Aorta (tissue), 5 donors: Measurements from ENCODE around the gene RHOT1. TPM values are rescaled to one million over a fixed set of nuclear protein-coding genes. Genes with fewer than 3 reads are reported as not detected.
A peak's percentile ranks its signal among the peaks of the same experiment; 100 is the strongest.
"Not testable (repeated sequence)": the region's sequence is repeated elsewhere in the genome, so short reads cannot be mapped to it uniquely, and the experiment has no call there.

Experiments used
- ATAC-seq: fragments of 200-7000 bp; cut with Tn5 transposase; one replicate; pipeline ENCODE4 v1.9.1; 2022; ENCODE audit warnings: moderate library complexity; ENCODE audit not compliant: low FRiP score
- DNase-seq, 2 donors: peaks; one replicate each; pipeline ENCODE4 v3.0.0-alpha.2; 2020
- H3K27ac ChIP-seq, 2 donors: one replicate each; pipeline ENCODE4 v1.5.1; 2013; ENCODE audit warnings: low read length in 2 of 2, mild to moderate bottlenecking in 2 of 2, moderate library complexity in 2 of 2, control low read depth in 1 of 2, inconsistent platforms in 1 of 2, low read depth in 1 of 2
- H3K27me3 ChIP-seq, 2 donors: one replicate each; pipeline ENCODE4 v1.6.1; 2013; ENCODE audit warnings: control low read depth in 1 of 2, low read length in 1 of 2, mild to moderate bottlenecking in 1 of 2, moderate library complexity in 1 of 2; ENCODE audit not compliant: insufficient read depth in 2 of 2, control insufficient read depth in 1 of 2
- H3K36me3 ChIP-seq, 2 donors: one replicate each; pipeline ENCODE4 v1.6.1; 2013; ENCODE audit warnings: control low read depth in 1 of 2, low read length in 1 of 2, mild to moderate bottlenecking in 1 of 2; ENCODE audit not compliant: insufficient read depth in 2 of 2, control insufficient read depth in 1 of 2
- H3K4me1 ChIP-seq, 2 donors: one replicate each; pipeline ENCODE4 v1.6.1; 2013; ENCODE audit warnings: low read length in 2 of 2, control low read depth in 1 of 2, mild to moderate bottlenecking in 1 of 2, moderate library complexity in 1 of 2; ENCODE audit not compliant: insufficient read depth in 2 of 2, control insufficient read depth in 1 of 2
- H3K4me3 ChIP-seq, 2 donors: one replicate each; pipeline ENCODE4 v1.5.1; 2013; ENCODE audit warnings: low read length in 2 of 2, control low read depth in 1 of 2, mild to moderate bottlenecking in 1 of 2
- H3K9me3 ChIP-seq: one replicate; pipeline ENCODE4 v1.6.1; 2013; ENCODE audit warnings: mild to moderate bottlenecking, low read length; ENCODE audit not compliant: control insufficient read depth
- WGBS, 2 donors: extraction: QIAGEN DNeasy Blood & Tissue Kit; methylation state at CpG; one replicate each; pipeline ENCODE4 v1.1.7; 2013; 5-methylcytosine and 5-hydroxymethylcytosine counted together
- intact Hi-C, 2 donors: fragments of 100-400 bp; cut with DNase I; formaldehyde crosslinking; loops; one replicate each; pipeline versions ENCODE4 v1.14.2 to v1.15.0; 2022
- polyA plus RNA-seq, 2 donors: library from polyadenylated mRNA; stranded (reverse); fragments of 200-250 nt; gene quantifications; one replicate each; pipeline ENCODE4 v1.2.3, GENCODE V29; 2013
- total RNA-seq, 2 donors: library from RNA; stranded (reverse); fragmentation: NEBNext Ultra II Directional; extraction: Animal tissue kit (Norgen Biotek cat#: 25700); gene quantifications; one replicate each; pipeline ENCODE4 v1.2.1, GENCODE V29; 2021
- donor health status: healthy with polysubstance abuse.
- donor health status: Bipolar disorder and iron deficiency.
- donor health status: DM: no; HTN: no; CAD: no.
- donor health status: DM: no; HTN: no; CAD: no.
- donor health status: DM: yes; HTN: yes; CAD: no.

The RHOT1 gene
- total and polyA plus RNA-seq, 4 donors: 28.5 to 42.0 (median 37.5) TPM

- H3K4me1 ChIP-seq, H3K27ac ChIP-seq, ATAC-seq, H3K9me3 ChIP-seq, H3K36me3 ChIP-seq, H3K27me3 ChIP-seq, H3K4me3 ChIP-seq, DNase-seq, intact Hi-C loops: not testable (repeated sequence)
- 66 to 68% methylated on average over 7 of the region's 7 CpGs for WGBS, 2 donors
Observed at GRCh38 chr17:32106471-32106981, 35.8 kb upstream of the RHOT1 start.

DNA sequence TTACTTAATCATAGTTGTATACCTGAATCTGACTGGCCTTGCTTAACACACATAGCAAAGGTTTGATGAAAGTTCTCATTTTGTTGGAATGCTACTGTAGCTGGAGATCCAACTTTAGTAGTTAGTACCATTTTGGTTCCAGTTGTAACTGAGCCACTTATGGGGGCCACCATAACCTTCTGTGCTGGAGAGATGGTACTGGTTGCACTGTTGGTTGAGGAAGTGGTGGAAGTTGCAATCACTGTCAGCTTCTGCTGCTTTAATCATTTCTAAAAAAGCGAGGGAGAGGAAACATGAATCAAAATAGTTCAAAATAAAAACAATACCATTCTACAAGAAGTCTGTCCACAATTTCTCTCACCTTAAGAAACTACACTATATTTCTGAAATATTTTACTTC lies 35.1 kb upstream of the RHOT1 start:
- H3K36me3 ChIP-seq, H3K4me3 ChIP-seq, ATAC-seq, DNase-seq, H3K4me1 ChIP-seq, intact Hi-C loops, H3K9me3 ChIP-seq, H3K27ac ChIP-seq, H3K27me3 ChIP-seq: not testable (repeated sequence)
- WGBS, 2 donors: 92% methylated on average over 1 of the region's 1 CpG

- Histone ChIP-seq H3K4me1 (no peaks in the 10 kb centered on the region), H3K27me3 (no peaks in the 10 kb centered on the region), H3K4me3 (no peak overlapping the region), H3K36me3 (no peaks in the 10 kb centered on the region), H3K27ac (no peak overlapping the region), H3K9me3 (no peaks in the 10 kb centered on the region)
- ATAC-seq (no peak), DNase-seq (no peak)
- intact Hi-C loops: no loop called here
- WGBS, 2 donors: 86 to 90% methylated on average over 21 of the region's 21 CpGs
Observed at GRCh38 chr17:32110596-32110995, 31.7 kb upstream of the RHOT1 start.

DNA sequence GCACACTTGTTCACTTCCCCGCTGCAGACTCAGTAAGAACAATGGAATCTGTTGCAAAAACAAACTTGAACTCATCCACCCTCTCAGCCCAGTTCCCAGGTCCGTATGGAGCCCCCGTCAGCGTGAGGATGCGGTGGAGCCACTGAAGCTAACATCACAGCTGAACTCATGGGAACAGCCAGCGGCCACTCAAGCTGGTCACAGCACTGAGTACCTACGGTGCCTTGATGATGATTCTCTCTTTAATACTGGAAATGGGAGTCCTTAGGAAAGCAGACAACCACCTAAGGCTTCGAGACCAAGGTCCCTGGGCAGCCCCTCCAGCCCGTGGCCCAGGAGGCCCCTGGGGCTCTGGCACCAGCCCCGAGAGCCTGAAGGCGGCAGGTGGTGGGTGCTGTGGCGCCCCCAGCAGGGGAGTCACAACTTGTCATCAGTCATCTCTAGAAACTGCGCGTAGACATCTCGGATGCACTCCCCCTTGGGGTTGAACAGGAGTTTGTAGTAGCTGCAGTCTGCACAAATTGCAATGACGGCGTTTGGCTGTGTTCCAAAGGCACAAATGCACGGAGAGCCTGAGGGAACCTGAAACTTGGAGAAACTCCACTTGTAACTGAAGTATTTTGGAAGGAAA lies 31.0 kb upstream of the RHOT1 start:
- Histone ChIP-seq H3K27me3 (no peaks in the 10 kb centered on the region), H3K4me1 (no peaks in the 10 kb centered on the region), H3K27ac (no peak overlapping the region), H3K9me3 (no peaks in the 10 kb centered on the region), H3K4me3 (no peak overlapping the region), H3K36me3 (no peaks in the 10 kb centered on the region)
- 12 to 14% methylated on average over 18 of the region's 18 CpGs for WGBS, 2 donors
- ATAC-seq (peak; percentile 54), DNase-seq (peak; percentile 80 to 84)
- intact Hi-C loops: no loop called here

GRCh38 chr17:32112416-32112815 lies 29.9 kb upstream of the RHOT1 start:
- H3K4me1 ChIP-seq: no peaks in the 10 kb centered on the region
- 95 to 96% methylated on average over 20 of the region's 20 CpGs for WGBS, 2 donors
- no peak for ATAC-seq
- H3K27me3 ChIP-seq: peaks cover 0 to 1% of the 10 kb centered on the region in 2 donors
- no peak for DNase-seq
- no peak overlapping the region for H3K27ac ChIP-seq
- intact Hi-C loops: no loop called here
- H3K4me3 ChIP-seq: no peak overlapping the region
- H3K36me3 ChIP-seq: no peaks in the 10 kb centered on the region
- no peaks in the 10 kb centered on the region for H3K9me3 ChIP-seq

- Histone ChIP-seq H3K27me3 (peaks cover 0 to 2% of the 10 kb centered on the region in 2 donors), H3K9me3 (no peaks in the 10 kb centered on the region), H3K4me3 (no peak overlapping the region), H3K4me1 (no peaks in the 10 kb centered on the region), H3K36me3 (no peaks in the 10 kb centered on the region), H3K27ac (no peak overlapping the region)
- intact Hi-C loops: no loop called here
- ATAC-seq (no peak), DNase-seq (no peak)
- 81 to 83% methylated on average over 4 of the region's 4 CpGs for WGBS, 2 donors
Observed at GRCh38 chr17:32114536-32114935, 27.8 kb upstream of the RHOT1 start.

DNA sequence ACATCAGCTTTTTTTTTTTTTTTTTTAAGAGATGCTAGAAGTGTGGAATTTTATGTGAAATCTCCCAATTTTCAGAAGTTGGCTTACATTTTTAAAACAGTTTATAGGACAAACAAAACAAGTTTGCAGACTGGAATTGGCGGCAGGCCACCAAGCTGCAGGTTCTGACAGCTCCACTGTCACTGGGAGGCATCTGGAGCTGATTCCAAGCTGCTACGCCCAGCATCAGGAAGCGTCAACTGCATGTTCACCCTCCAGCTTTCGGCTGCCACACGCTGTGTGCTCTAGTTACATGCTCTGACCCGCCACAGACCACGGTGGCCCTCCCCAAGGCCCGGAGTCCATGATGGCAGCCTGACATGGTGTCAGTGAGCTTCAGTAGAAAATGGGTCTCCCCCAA lies 26.8 kb upstream of the RHOT1 start:
- WGBS, 2 donors: 90% methylated on average over 8 of the region's 8 CpGs
- H3K27ac ChIP-seq, H3K4me3 ChIP-seq, H3K36me3 ChIP-seq, H3K4me1 ChIP-seq, DNase-seq, H3K27me3 ChIP-seq, intact Hi-C loops, H3K9me3 ChIP-seq, ATAC-seq: not testable (repeated sequence)

GRCh38 chr17:32116937-32117336 lies 25.4 kb upstream of the RHOT1 start:
- intact Hi-C loops: no loop called here
- no peak overlapping the region for H3K27ac ChIP-seq
- ATAC-seq: no peak
- no peaks in the 10 kb centered on the region for H3K36me3 ChIP-seq
- H3K4me1 ChIP-seq: no peaks in the 10 kb centered on the region
- no peak for DNase-seq
- H3K27me3 ChIP-seq: peaks cover 0 to 2% of the 10 kb centered on the region in 2 donors
- 70 to 71% methylated on average over 2 of the region's 2 CpGs for WGBS, 2 donors
- H3K4me3 ChIP-seq: no peak overlapping the region
- H3K9me3 ChIP-seq: no peaks in the 10 kb centered on the region

DNA sequence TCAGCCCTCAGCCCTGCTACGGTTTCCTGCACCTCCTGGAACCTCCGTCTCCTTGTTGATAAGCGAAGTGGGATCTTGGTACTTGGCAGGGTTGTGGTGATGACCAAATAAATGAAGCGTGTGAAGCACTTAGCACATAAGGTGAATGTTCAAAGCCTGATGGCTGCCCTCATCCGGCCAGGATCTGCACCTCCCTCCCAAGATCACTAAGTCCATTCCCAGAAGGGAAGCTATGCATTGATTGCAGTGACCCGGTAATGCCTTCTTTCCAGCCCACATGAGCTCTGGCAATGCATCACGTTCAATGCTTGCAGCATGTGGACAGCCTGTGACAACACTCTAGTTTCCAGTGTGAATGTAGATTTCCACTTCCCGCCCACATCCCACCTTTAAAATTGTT lies 24.9 kb upstream of the RHOT1 start:
- no peak for DNase-seq
- ATAC-seq: no peak
- H3K27ac ChIP-seq: no peak overlapping the region
- H3K4me1 ChIP-seq: no peaks in the 10 kb centered on the region
- WGBS, 2 donors: 26 to 38% methylated on average over 8 of the region's 8 CpGs
- H3K27me3 ChIP-seq: peaks cover 0 to 2% of the 10 kb centered on the region in 2 donors
- intact Hi-C loops: no loop called here
- no peak overlapping the region for H3K4me3 ChIP-seq
- no peaks in the 10 kb centered on the region for H3K36me3 ChIP-seq
- H3K9me3 ChIP-seq: no peaks in the 10 kb centered on the region
